GM12874 (cell line): Measurements from ENCODE around the gene EXOC6B.

ENCODE experiments used
- TF ChIP-seq, protein P1 (sequence below): IDR thresholded peaks from 2 replicates; pipeline ENCODE4 v1.5.1; 2011; ENCODE audit warnings: low read depth, mild to moderate bottlenecking, control low read depth, low read length, moderate library complexity; ENCODE audit not compliant: insufficient read depth

Gene EXOC6B

DNA sequence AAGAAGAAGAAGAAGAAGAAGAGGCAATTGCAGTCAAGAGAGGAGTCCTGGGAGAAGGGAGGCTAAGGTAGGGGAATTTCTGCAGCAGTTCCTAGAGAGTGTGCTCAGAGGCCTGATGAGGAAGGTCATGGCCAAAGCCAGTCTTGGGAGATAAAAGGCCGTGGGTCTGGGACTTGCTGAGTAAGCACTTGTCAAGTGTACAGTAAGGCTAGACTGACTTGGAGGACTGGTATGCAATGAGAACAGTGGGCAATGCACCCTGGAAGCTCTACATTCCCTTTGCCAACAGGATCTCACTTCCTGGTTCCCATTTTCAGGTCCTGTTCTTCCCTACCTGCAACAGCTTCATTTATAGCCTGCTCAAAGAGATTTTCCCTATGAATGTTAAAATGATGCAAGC lies 649.6 kb downstream of the EXOC6B start:
- TF ChIP-seq, protein P1, sequence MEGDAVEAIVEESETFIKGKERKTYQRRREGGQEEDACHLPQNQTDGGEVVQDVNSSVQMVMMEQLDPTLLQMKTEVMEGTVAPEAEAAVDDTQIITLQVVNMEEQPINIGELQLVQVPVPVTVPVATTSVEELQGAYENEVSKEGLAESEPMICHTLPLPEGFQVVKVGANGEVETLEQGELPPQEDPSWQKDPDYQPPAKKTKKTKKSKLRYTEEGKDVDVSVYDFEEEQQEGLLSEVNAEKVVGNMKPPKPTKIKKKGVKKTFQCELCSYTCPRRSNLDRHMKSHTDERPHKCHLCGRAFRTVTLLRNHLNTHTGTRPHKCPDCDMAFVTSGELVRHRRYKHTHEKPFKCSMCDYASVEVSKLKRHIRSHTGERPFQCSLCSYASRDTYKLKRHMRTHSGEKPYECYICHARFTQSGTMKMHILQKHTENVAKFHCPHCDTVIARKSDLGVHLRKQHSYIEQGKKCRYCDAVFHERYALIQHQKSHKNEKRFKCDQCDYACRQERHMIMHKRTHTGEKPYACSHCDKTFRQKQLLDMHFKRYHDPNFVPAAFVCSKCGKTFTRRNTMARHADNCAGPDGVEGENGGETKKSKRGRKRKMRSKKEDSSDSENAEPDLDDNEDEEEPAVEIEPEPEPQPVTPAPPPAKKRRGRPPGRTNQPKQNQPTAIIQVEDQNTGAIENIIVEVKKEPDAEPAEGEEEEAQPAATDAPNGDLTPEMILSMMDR, result no peak

- TF ChIP-seq, protein P1, result no peak
Observed at GRCh38 chr2:72175636-72176035, 650.2 kb downstream of the EXOC6B start.

DNA sequence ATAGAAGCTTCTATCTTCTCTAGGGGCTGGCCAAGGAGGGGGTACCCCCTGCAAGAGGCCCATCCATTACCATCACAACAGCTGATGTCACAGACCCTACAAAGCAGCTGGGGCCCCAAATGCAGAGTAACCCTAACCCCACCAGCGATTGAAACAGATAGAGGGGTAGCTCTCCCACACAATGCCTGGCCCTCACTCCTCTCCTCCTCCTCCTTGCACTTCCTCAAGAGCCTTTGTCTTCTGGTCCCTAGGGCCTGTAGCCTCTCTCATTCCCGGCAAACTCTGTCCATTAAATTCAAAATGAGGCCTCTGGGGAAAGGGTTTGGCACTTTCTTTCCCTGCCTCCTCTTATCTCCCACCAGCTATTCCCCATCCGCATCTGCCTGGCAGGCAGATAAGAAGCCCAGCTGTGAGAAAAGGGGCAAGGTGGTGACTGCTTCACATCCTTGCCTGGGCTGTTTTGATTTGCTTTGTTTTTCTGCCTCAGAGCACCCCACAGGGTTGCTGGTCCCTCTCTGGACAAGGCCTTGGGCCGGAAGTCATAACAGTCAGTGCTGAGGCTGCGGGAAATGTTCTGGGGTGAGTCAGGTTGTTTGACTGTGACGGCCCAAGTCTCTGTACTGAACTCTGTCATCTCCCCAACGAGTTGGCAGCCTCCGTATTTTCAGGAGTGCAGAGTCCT lies 652.1 kb downstream of the EXOC6B start:
- TF ChIP-seq, protein P1, result no peak

- TF ChIP-seq, protein P1, result no peak
Observed at GRCh38 chr2:72172478-72172877, 653.4 kb downstream of the EXOC6B start.

GRCh38 chr2:72166279-72166678 lies 659.6 kb downstream of the EXOC6B start:
- TF ChIP-seq, protein P1, result no peak

GRCh38 chr2:72165792-72166191 lies 660.0 kb downstream of the EXOC6B start:
- TF ChIP-seq, protein P1, result no peak

- TF ChIP-seq, protein P1, result no peak
Observed at GRCh38 chr2:72162574-72162973, 663.3 kb downstream of the EXOC6B start.
